HUES64 (cell line): ENCODE results near the gene APOA5.
A peak's percentile ranks its signal among the peaks of the same experiment; 100 is the strongest.

Experiments
- H3K27ac ChIP-seq: 2 replicates; pipeline ENCODE4 v1.7.0; 2013; ENCODE audit warnings: low read depth, low read length, inconsistent platforms
- H3K27me3 ChIP-seq: 2 replicates; pipeline ENCODE4 v1.6.1; 2013; ENCODE audit warnings: mild to moderate bottlenecking, low read length; ENCODE audit not compliant: insufficient read depth
- H3K36me3 ChIP-seq: 2 replicates; pipeline ENCODE4 v1.6.1; 2013; ENCODE audit warnings: mild to moderate bottlenecking, low read length; ENCODE audit not compliant: insufficient read depth
- H3K4me1 ChIP-seq: 2 replicates; pipeline ENCODE4 v1.6.1; 2013; ENCODE audit warnings: mild to moderate bottlenecking, low read length, moderate library complexity; ENCODE audit not compliant: insufficient read depth
- H3K4me3 ChIP-seq: 2 replicates; pipeline ENCODE4 v1.5.1; 2013; ENCODE audit warnings: mild to moderate bottlenecking, low read length, moderate library complexity
- H3K9ac ChIP-seq: 2 replicates; pipeline ENCODE4 v1.6.1; 2013; ENCODE audit warnings: mild to moderate bottlenecking, low read depth, low read length
- H3K9me3 ChIP-seq: 2 replicates; pipeline ENCODE4 v1.6.1; 2013; ENCODE audit warnings: low read depth, low read length; ENCODE audit not compliant: insufficient read depth
- WGBS: fragments of 150-250, 120-280 bp; methylation state at CpG from one replicate; pipeline ENCODE4 v1.1.7; 2013; ENCODE audit warnings: missing lambda C conversion rate; 5-methylcytosine and 5-hydroxymethylcytosine counted together

The APOA5 gene

GRCh38 chr11:116792869-116793771 lies 1.4 kb upstream of the APOA5 start:
- H3K9ac ChIP-seq, result no peak overlapping the region
- H3K4me3 ChIP-seq, result no peak overlapping the region
- no peak overlapping the region for H3K27ac ChIP-seq
- 73% methylated on average over 8 of the region's 8 CpGs for WGBS
- H3K9me3 ChIP-seq, result no peaks in the 10 kb centered on the region
- peaks cover 4% of the 10 kb centered on the region for H3K4me1 ChIP-seq
- H3K27me3 ChIP-seq, result peaks cover 18% of the 10 kb centered on the region; the same call in 1 of the 2 replicates
- H3K36me3 ChIP-seq, result no peaks in the 10 kb centered on the region

- Histone ChIP-seq H3K4me3 (no peak overlapping the region), H3K27ac (no peak overlapping the region), H3K9ac (no peak overlapping the region), H3K27me3 (peaks cover 18% of the 10 kb centered on the region; the same call in 1 of the 2 replicates), H3K9me3 (no peaks in the 10 kb centered on the region), H3K4me1 (peaks cover 4% of the 10 kb centered on the region), H3K36me3 (no peaks in the 10 kb centered on the region)
- 85% methylated on average over 8 of the region's 8 CpGs for WGBS
These were observed 627 bp upstream of the APOA5 start for GRCh38 chr11:116792144-116792868.

GRCh38 chr11:116791002-116791812 lies 472 bp downstream of the APOA5 start:
- H3K9me3 ChIP-seq, result no peaks in the 10 kb centered on the region
- 37% methylated on average over 31 of the region's 31 CpGs for WGBS
- H3K27me3 ChIP-seq, result peaks cover 18% of the 10 kb centered on the region; the same call in 1 of the 2 replicates
- H3K4me3 ChIP-seq, result no peak overlapping the region
- H3K36me3 ChIP-seq, result peaks cover 7% of the 10 kb centered on the region
- no peak overlapping the region for H3K27ac ChIP-seq
- H3K4me1 ChIP-seq, result peaks cover 4% of the 10 kb centered on the region
- no peak overlapping the region for H3K9ac ChIP-seq

GRCh38 chr11:116790167-116791001 lies 1.3 kb downstream of the APOA5 start:
- H3K36me3 ChIP-seq, result peaks cover 15% of the 10 kb centered on the region
- 93% methylated on average over 53 of the region's 53 CpGs for WGBS
- H3K9me3 ChIP-seq, result no peaks in the 10 kb centered on the region

GRCh38 chr11:116788975-116789374 lies 2.7 kb downstream of the APOA5 start:
- Histone ChIP-seq H3K27me3 (peaks cover 18% of the 10 kb centered on the region; the same call in 1 of the 2 replicates), H3K36me3 (peaks cover 29% of the 10 kb centered on the region), H3K27ac (no peak overlapping the region), H3K4me1 (peaks cover 4% of the 10 kb centered on the region), H3K9me3 (no peaks in the 10 kb centered on the region), H3K9ac (no peak overlapping the region), H3K4me3 (no peak overlapping the region)
- 91% methylated on average over 3 of the region's 4 CpGs for WGBS

More at GRCh38 chr11:116790167-116791001, 1.3 kb downstream of the APOA5 start:
- Histone ChIP-seq H3K27ac (no peak overlapping the region), H3K27me3 (peaks cover 18% of the 10 kb centered on the region; the same call in 1 of the 2 replicates), H3K4me3 (no peak overlapping the region), H3K9ac (no peak overlapping the region), H3K4me1 (peaks cover 4% of the 10 kb centered on the region)

GRCh38 chr11:116788534-116788933 lies 3.1 kb downstream of the APOA5 start:
- WGBS, result 75% methylated on average over 3 of the region's 4 CpGs
- Histone ChIP-seq H3K27ac (no peak overlapping the region), H3K4me3 (peak overlapping the region; percentile 83), H3K4me1 (peaks cover 4% of the 10 kb centered on the region), H3K27me3 (peaks cover 18% of the 10 kb centered on the region; the same call in 1 of the 2 replicates), H3K36me3 (peaks cover 33% of the 10 kb centered on the region), H3K9me3 (no peaks in the 10 kb centered on the region), H3K9ac (peak overlapping the region; percentile 61; the same call in 1 of the 2 replicates)

- Histone ChIP-seq H3K36me3 (peaks cover 39% of the 10 kb centered on the region), H3K27me3 (peaks cover 18% of the 10 kb centered on the region; the same call in 1 of the 2 replicates), H3K9me3 (no peaks in the 10 kb centered on the region), H3K9ac (peak within 1 kb of the TSS; percentile 61), H3K4me3 (peak within 1 kb of the TSS; percentile 83), H3K27ac (no peak within 1 kb of the TSS; the same call in 1 of the 2 replicates), H3K4me1 (peaks cover 4% of the 10 kb centered on the region)
- WGBS, result under 1% methylated on average over 56 of the region's 56 CpGs
These were observed 3.7 kb downstream of the APOA5 start, which contains the start of gene ZPR1 for GRCh38 chr11:116787786-116788486. ZPR1 (minus strand) TSS chr11:116788023; CDS start chr11:116787990, 33 bp downstream.

GRCh38 chr11:116787436-116787785 lies 4.3 kb downstream of the APOA5 start:
- Histone ChIP-seq H3K9ac (peak overlapping the region; percentile 61), H3K4me3 (peak overlapping the region; percentile 83), H3K27ac (no peak overlapping the region), H3K9me3 (no peaks in the 10 kb centered on the region), H3K36me3 (peaks cover 45% of the 10 kb centered on the region), H3K4me1 (peaks cover 4% of the 10 kb centered on the region; the same call in 1 of the 2 replicates), H3K27me3 (peaks cover 18% of the 10 kb centered on the region; the same call in 1 of the 2 replicates)
- 0% methylated on average over 13 of the region's 15 CpGs for WGBS

- Histone ChIP-seq H3K4me3 (peak overlapping the region; percentile 83), H3K27ac (no peak overlapping the region), H3K27me3 (peaks cover 18% of the 10 kb centered on the region; the same call in 1 of the 2 replicates), H3K9ac (peak overlapping the region; percentile 61), H3K4me1 (0 out of 2 replicates have a peak, but pooled peaks cover 4% of the 10 kb centered on the region), H3K36me3 (peaks cover 49% of the 10 kb centered on the region), H3K9me3 (no peaks in the 10 kb centered on the region)
- WGBS, result 74% methylated on average over 5 of the region's 5 CpGs
These were observed 4.7 kb downstream of the APOA5 start for GRCh38 chr11:116786966-116787365.
